ENCODE measurements around the gene LPCAT3.

- TF ChIP-seq POLR2A (IDR thresholded peaks at IDR 0.05; ENCODE audit: low read length) (no peak), GATA1 (IDR thresholded peaks at IDR 0.05; ENCODE audit: low read depth, low read length) (no peak)
These were observed 13.0 kb upstream of the LPCAT3 start for GRCh38 chr12:7031306-7031705.
